RWPE1 (cell line): ENCODE results near the gene CELF3.
"Not testable (repeated sequence)": the region's sequence is repeated elsewhere in the genome, so short reads cannot be mapped to it uniquely, and the experiment has no call there.

Experiments used
- CTCF ChIA-PET: fragments of 350-600 bp; sonication (Branson Sonifier 250); formaldehyde crosslinking; extraction: SDS; loops from one replicate; lab custom pipeline; 2021; lab: Yijun Ruan, JAX
- POLR2A ChIA-PET: fragments of 400-600 bp; formaldehyde crosslinking; extraction: SDS; loops from one replicate; lab custom pipeline; 2020; ENCODE audit warnings: antibody characterized with exemption; ENCODE audit not compliant: low non-redundant PET; lab: Yijun Ruan, JAX
- DNase-seq: peaks from one replicate; pipeline ENCODE4 v3.0.0; 2012; ENCODE audit warnings: low spot score
- H3K27ac ChIP-seq: fragments of 450-650 bp; 2 replicates; pipeline ENCODE4 v1.5.1; 2017
- CTCF ChIP-seq: fragments of 450-650 bp; conservative IDR thresholded peaks from 2 replicates; pipeline ENCODE4 v1.5.1; 2017; ENCODE audit warnings: low read depth, mild to moderate bottlenecking

Gene CELF3

GRCh38 chr1:151680826-151681225 is 35.8 kb downstream of the CELF3 start:
- DNase-seq = peak; percentile 91
- peak overlapping the region; percentile 86 for H3K27ac ChIP-seq
- ChIA-PET CTCF (interaction anchor here (0.6 kb wide), 1 partner anchor 87 kb away, joined by 3 read pairs; no protein-coding TSS in a partner anchor), POLR2A (interaction anchor here (0.6 to 0.7 kb wide), 2 partner anchors 9 to 133 kb away, joined by 3 read pairs; no protein-coding TSS in a partner anchor)
- no peak for TF ChIP-seq CTCF

- CTCF ChIA-PET = no interaction called here
- POLR2A ChIA-PET = interaction anchor here (0.6 to 0.7 kb wide), 2 partner anchors 85 to 133 kb away, joined by 3 read pairs; no protein-coding TSS in a partner anchor
- DNase-seq = peak; percentile 60
These were observed 36.2 kb downstream of the CELF3 start for GRCh38 chr1:151680391-151680790.

GRCh38 chr1:151673407-151673806 is 43.2 kb downstream of the CELF3 start:
- H3K27ac ChIP-seq = no peak overlapping the region
- ChIA-PET POLR2A (no interaction called here), CTCF (no interaction called here)
- no peak for DNase-seq
- no peak for TF ChIP-seq CTCF

More at GRCh38 chr1:151680391-151680790, 36.2 kb downstream of the CELF3 start:
- TF ChIP-seq CTCF = no peak
- peak overlapping the region; percentile 75 for H3K27ac ChIP-seq

GRCh38 chr1:151670036-151670675 is 46.4 kb downstream of the CELF3 start:
- DNase-seq, H3K27ac ChIP-seq, CTCF ChIA-PET, POLR2A ChIA-PET: not testable (repeated sequence)

- CTCF ChIA-PET = interaction anchor here (0.6 kb wide), 1 partner anchor 42 kb away, joined by 5 read pairs; no protein-coding TSS in a partner anchor
- no peak overlapping the region for H3K27ac ChIP-seq
- DNase-seq = no peak
- TF ChIP-seq CTCF = no peak
- POLR2A ChIA-PET = no interaction called here
These were observed 48.5 kb downstream of the CELF3 start for GRCh38 chr1:151668090-151668489.

GRCh38 chr1:151661751-151662150 is 54.9 kb downstream of the CELF3 start:
- POLR2A ChIA-PET = no interaction called here
- H3K27ac ChIP-seq = no peak overlapping the region
- no peak for DNase-seq
- CTCF ChIA-PET = interaction anchor here (0.7 kb wide), 2 partner anchors 23 to 320 kb away, joined by 3 to 4 read pairs; no protein-coding TSS in a partner anchor
- no peak for TF ChIP-seq CTCF

GRCh38 chr1:151655371-151655770 is 61.2 kb downstream of the CELF3 start:
- TF ChIP-seq CTCF = no peak
- CTCF ChIA-PET = interaction anchor here (0.7 to 0.9 kb wide), 2 partner anchors 20 to 420 kb away, joined by 3 to 4 read pairs; no protein-coding TSS in a partner anchor
- DNase-seq = no peak
- no peak overlapping the region for H3K27ac ChIP-seq
- POLR2A ChIA-PET = no interaction called here
